Coronary artery (tissue), 2 donors: ENCODE measurements around the gene CD177.
"Not testable (repeated sequence)": the region's sequence is repeated elsewhere in the genome, so short reads cannot be mapped to it uniquely, and the experiment has no call there.

Experiments
- DNase-seq: peaks from one replicate; pipeline ENCODE4 v3.0.0-alpha.2; 2017; ENCODE audit warnings: low spot score
- H3K27ac ChIP-seq, 2 donors: fragments of 200-600 bp; sonication (generic); one replicate each; pipeline ENCODE4 v1.5.1; 2016 to 2019
- H3K4me3 ChIP-seq: fragments of 200-600 bp; sonication (generic); 2 replicates; pipeline ENCODE4 v1.5.1; 2016; ENCODE audit warnings: mild to moderate bottlenecking, moderate library complexity
- CTCF ChIP-seq: fragments of 200-600 bp; sonication (generic); IDR thresholded peaks from one replicate; pipeline ENCODE4 v1.5.1; 2019; ENCODE audit warnings: antibody characterized with exemption

CD177 gene

GRCh38 chr19:43332058-43332922 is 21.2 kb upstream of the CD177 start:
- TF ChIP-seq CTCF: no peak
- no peak overlapping the region for H3K27ac ChIP-seq
- DNase-seq: no peak

DNA sequence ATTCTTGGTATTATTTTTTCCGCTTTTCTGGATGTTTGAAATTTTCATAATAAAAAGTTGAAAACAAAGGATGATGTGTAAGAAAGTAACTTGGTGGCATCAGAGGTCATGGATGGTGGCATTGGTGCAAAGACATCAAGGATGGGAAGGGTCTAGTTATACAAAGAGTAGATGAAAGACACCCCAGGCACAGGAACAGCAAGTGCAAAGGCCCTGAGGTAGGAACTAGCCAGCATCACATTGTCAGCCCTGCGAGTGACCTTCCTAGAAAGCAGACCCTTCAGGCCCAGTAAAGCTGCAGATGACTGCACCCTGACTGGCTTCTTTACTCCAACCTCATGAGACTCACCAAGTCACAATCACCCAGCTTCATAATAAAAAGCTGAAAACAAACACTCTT is 17.0 kb upstream of the CD177 start:
- not testable (repeated sequence) for DNase-seq, H3K27ac ChIP-seq, H3K4me3 ChIP-seq

More at GRCh38 chr19:43332058-43332922, 21.2 kb upstream of the CD177 start:
- no peak overlapping the region for H3K4me3 ChIP-seq

GRCh38 chr19:43337737-43338136 is 15.7 kb upstream of the CD177 start:
- TF ChIP-seq CTCF: no peak
- Histone ChIP-seq H3K27ac (no peak overlapping the region), H3K4me3 (no peak overlapping the region)
- no peak for DNase-seq

GRCh38 chr19:43338530-43338929 is 15.0 kb upstream of the CD177 start:
- DNase-seq: no peak
- no peak for TF ChIP-seq CTCF

DNA sequence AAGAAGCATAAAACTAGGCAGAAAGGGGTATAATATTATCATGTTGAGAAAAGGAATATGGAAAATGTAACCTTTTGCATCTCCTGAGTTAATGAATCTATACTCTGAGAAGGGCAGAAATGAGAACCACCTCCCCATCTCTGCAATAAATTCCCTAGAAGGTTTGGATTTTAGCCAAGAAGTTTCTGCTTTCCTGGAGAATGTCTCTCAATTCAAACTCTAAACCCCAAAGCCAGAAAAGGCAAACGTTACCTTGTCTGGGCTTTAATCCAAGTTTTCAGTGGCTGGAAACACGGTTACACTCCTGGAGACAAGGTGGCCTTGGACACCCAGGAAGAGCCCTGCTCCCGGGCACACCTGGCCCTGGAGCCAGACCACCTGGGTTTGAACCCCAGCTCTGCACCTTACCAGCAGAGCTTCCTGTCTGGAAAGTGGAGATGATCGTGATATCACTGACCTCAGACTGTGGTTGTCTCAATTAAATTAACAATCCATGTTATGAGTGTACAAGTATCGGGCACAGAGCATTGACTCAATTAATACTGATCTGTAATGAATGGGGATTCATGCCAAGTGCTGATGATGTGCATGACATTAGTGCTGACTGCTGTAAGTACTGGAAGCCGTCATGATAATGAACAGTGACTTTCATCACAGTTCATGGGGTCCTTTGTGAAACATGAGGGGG is 14.1 kb upstream of the CD177 start:
- not testable (repeated sequence) for DNase-seq

More at GRCh38 chr19:43338530-43338929, 15.0 kb upstream of the CD177 start:
- Histone ChIP-seq H3K27ac (no peak overlapping the region), H3K4me3 (no peak overlapping the region)

DNA sequence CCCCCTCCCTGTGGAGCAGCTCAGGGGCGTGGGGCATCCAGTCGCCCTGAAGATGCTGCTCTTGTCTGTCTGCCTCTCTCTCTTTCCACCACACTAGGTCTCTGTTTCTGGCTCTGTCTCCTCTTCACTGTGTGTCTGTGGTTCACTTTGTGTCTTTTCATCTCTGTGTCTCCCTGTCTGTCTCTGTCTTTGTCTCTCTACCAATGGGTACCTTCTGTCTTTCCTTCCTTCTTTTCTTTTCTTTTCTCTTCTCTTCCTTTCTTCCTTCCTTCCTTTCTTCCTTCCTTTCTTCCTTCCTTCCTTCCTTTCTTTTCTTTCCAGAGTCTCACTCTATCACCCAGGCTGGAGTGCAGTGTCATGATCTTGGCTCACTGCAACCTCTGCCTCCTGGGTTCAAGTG is 13.4 kb upstream of the CD177 start:
- DNase-seq, H3K27ac ChIP-seq, H3K4me3 ChIP-seq: not testable (repeated sequence)

More for the DNA sequence above, 14.1 kb upstream of the CD177 start:
- not testable (repeated sequence) for H3K4me3 ChIP-seq, H3K27ac ChIP-seq

DNA sequence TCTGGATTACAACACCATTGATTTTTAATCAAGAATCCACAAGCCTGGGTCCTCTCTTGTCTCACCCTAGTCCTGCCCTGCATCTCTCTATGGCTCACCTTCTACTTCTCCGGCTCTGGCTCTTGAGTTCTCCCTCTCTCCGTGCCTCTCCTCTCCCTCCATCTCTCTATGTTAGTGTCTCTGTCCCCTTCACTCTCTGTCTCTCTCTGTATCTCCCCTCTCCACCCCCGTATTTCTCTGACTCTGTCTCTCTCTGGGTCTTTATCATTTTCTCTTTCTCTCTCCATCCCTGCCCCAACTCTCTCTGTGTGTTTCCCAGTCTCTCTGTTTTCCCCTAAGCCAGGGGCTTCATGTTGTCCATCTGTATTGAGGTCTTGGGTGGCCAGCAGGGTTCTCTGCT is 12.4 kb upstream of the CD177 start:
- H3K27ac ChIP-seq, DNase-seq, H3K4me3 ChIP-seq: not testable (repeated sequence)

GRCh38 chr19:43342104-43342503 is 11.4 kb upstream of the CD177 start:
- not testable (repeated sequence) for H3K27ac ChIP-seq, H3K4me3 ChIP-seq, DNase-seq

DNA sequence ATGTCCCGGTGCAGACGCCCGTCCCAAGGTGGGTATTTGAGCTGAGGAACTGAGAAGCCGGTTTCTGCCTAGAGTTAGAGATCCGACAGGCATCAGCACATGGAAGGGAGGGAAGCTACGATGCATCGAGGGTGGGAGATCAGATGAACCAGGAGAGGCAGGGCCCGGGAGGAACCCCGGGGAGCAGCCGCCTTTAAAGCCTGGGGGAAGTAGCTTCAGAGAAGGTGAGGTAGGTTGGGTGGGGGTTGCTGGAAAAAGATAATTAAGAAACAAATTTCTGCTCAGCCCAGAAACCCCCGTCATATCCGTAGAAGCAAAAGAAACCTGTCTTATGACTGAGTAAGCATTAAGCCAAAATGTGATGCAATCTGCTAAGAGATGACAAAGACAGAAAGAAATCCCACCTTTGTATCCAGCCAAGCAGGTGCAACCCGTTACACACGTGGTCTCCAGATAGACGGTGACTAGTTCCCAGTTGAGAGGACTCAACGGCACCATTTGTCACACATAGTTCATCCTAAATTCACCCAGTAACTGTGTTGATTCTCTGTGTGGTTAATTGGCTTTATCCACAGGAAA is 9.1 kb upstream of the CD177 start:
- H3K4me3 ChIP-seq: not testable (repeated sequence)

DNA sequence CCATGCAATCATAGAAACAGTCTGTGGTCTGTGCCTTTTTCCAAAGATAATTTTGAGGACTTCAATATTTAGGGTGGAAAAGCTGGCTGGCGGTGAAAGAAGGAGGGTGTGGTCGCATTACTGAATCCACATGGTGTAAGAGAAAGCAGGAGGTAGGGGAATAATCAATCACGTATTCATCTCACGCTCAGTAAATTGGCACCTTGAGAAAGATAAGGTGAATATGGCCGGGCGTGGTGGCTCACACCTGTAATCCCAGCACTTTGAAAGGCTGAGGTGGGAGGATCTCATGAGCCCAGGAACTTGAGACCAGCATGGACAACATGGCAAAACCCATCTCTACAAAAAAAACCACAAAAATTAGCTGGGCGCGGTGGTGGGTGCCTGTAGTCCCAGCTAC is 3.7 kb upstream of the CD177 start:
- H3K27ac ChIP-seq, DNase-seq, H3K4me3 ChIP-seq: not testable (repeated sequence)

More for the DNA sequence above, 9.1 kb upstream of the CD177 start:
- not testable (repeated sequence) for DNase-seq, H3K27ac ChIP-seq
